Smooth muscle cell (in vitro differentiated cells): ENCODE results near the gene C3orf52. TPM values are rescaled to one million over a fixed set of nuclear protein-coding genes. Genes with fewer than 3 reads are reported as not detected.

Source experiments
- DNase-seq: peaks from one replicate; lab custom pipeline; 2025; ENCODE audit not compliant: unreplicated experiment; lab: John Stamatoyannopoulos, UW
- H2AFZ ChIP-seq: fragments of 200-600 bp; sonication (generic); 2 replicates; pipeline ENCODE4 v1.6.0; 2016; ENCODE audit warnings: antibody characterized with exemption, low read depth, mild to moderate bottlenecking
- H3F3A ChIP-seq: fragments of 200-600 bp; sonication (generic); 2 replicates; pipeline ENCODE4 v1.6.0; 2017; ENCODE audit warnings: antibody characterized with exemption, low read depth
- H3K27ac ChIP-seq: fragments of 200-600 bp; sonication (generic); 2 replicates; pipeline ENCODE4 v1.5.1; 2016; ENCODE audit warnings: low read depth, mild to moderate bottlenecking
- H3K27me3 ChIP-seq: fragments of 200-600 bp; sonication (generic); 2 replicates; pipeline ENCODE4 v1.6.1; 2016; ENCODE audit warnings: low read depth, mild to moderate bottlenecking
- H3K36me3 ChIP-seq: fragments of 200-600 bp; sonication (generic); 2 replicates; pipeline ENCODE4 v1.5.1; 2016; ENCODE audit warnings: low read depth
- H3K4me1 ChIP-seq: fragments of 200-600 bp; sonication (generic); 2 replicates; pipeline ENCODE4 v1.5.1; 2016; ENCODE audit warnings: low read depth
- H3K4me2 ChIP-seq: fragments of 200-600 bp; sonication (generic); 2 replicates; pipeline ENCODE4 v1.6.0; 2016; ENCODE audit warnings: mild to moderate bottlenecking
- H3K4me3 ChIP-seq: fragments of 200-600 bp; sonication (generic); 2 replicates; pipeline ENCODE4 v1.5.1; 2016; ENCODE audit warnings: mild to moderate bottlenecking
- H3K79me2 ChIP-seq: fragments of 200-600 bp; sonication (generic); 2 replicates; pipeline ENCODE4 v1.6.0; 2016; ENCODE audit warnings: low read depth, mild to moderate bottlenecking
- H3K9ac ChIP-seq: fragments of 200-600 bp; sonication (generic); 2 replicates; pipeline ENCODE4 v1.6.0; 2016; ENCODE audit warnings: low read depth
- H3K9me3 ChIP-seq: fragments of 200-600 bp; sonication (generic); replicated peaks from 2 replicates; pipeline ENCODE4 v1.5.1; 2016; ENCODE audit warnings: low read depth
- H4K20me1 ChIP-seq: fragments of 200-600 bp; sonication (generic); 2 replicates; pipeline ENCODE4 v1.6.0; 2016; ENCODE audit warnings: low read depth
- WGBS: methylation state at CpG from one replicate; pipeline ENCODE4 v1.1.7; 2016; ENCODE audit warnings: low lambda C conversion rate; 5-methylcytosine and 5-hydroxymethylcytosine counted together
- polyA plus RNA-seq: library from polyadenylated mRNA; unstranded; fragments of >200 nt; fragmentation: Nextera tagmentation; extraction: Ambion mirVana; gene quantifications from 2 replicates; pipeline ENCODE4 v1.2.1, GENCODE V29; 2016
- total RNA-seq: library from RNA; depleted of rRNA; stranded (reverse); fragments of >200 nt; gene quantifications from 2 replicates; pipeline ENCODE4 v1.2.3, GENCODE V29; 2014
- TF ChIP-seq, protein P1 (sequence below): fragments of 200-600 bp; sonication (generic); IDR thresholded peaks from 2 replicates; pipeline ENCODE4 v1.5.1; 2017; ENCODE audit warnings: borderline replicate concordance, mild to moderate bottlenecking, antibody characterized with exemption; ENCODE audit not compliant: insufficient read depth, poor library complexity, severe bottlenecking

C3orf52 gene
- total and polyA plus RNA-seq, 2 experiments from 2014 or later = 4.0 to 10.2 TPM

DNA sequence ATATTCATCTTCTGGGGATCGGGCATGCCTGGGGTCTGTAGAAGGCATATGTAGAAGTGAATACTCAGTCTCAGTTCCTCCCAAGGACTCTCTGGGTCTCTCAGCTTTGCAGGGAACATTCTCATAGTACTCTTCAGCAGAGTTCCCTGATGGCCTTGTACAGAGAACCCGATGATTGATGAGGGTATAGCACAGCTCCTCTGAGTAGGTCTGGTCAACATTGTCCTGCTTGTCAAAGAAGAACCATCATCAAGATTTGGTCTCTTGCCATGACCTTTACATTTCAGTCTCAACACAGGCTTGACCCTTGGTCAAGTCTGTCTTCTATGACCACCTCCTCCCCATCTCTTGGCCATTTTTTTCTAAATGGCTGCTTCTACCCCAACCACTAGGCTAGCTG, 37.4 kb downstream of the C3orf52 start:
- TF ChIP-seq, protein P1, sequence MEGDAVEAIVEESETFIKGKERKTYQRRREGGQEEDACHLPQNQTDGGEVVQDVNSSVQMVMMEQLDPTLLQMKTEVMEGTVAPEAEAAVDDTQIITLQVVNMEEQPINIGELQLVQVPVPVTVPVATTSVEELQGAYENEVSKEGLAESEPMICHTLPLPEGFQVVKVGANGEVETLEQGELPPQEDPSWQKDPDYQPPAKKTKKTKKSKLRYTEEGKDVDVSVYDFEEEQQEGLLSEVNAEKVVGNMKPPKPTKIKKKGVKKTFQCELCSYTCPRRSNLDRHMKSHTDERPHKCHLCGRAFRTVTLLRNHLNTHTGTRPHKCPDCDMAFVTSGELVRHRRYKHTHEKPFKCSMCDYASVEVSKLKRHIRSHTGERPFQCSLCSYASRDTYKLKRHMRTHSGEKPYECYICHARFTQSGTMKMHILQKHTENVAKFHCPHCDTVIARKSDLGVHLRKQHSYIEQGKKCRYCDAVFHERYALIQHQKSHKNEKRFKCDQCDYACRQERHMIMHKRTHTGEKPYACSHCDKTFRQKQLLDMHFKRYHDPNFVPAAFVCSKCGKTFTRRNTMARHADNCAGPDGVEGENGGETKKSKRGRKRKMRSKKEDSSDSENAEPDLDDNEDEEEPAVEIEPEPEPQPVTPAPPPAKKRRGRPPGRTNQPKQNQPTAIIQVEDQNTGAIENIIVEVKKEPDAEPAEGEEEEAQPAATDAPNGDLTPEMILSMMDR = no peak
- H3K9ac ChIP-seq = no peak overlapping the region
- H3K79me2 ChIP-seq = no peaks in the 10 kb centered on the region
- no peak overlapping the region for H3K4me2 ChIP-seq
- H3K4me3 ChIP-seq = no peak overlapping the region
- no peaks in the 10 kb centered on the region for H3K27me3 ChIP-seq
- no peak overlapping the region for H3K27ac ChIP-seq
- DNase-seq = no peak
- H3F3A ChIP-seq = no peaks in the 10 kb centered on the region
- H3K4me1 ChIP-seq = peaks cover 29% of the 10 kb centered on the region
- no peaks in the 10 kb centered on the region for H3K36me3 ChIP-seq
- no peaks in the 10 kb centered on the region for H3K9me3 ChIP-seq
- 98% methylated on average over 2 of the region's 2 CpGs for WGBS
- H2AFZ ChIP-seq = no peak overlapping the region
- no peaks in the 10 kb centered on the region for H4K20me1 ChIP-seq

DNA sequence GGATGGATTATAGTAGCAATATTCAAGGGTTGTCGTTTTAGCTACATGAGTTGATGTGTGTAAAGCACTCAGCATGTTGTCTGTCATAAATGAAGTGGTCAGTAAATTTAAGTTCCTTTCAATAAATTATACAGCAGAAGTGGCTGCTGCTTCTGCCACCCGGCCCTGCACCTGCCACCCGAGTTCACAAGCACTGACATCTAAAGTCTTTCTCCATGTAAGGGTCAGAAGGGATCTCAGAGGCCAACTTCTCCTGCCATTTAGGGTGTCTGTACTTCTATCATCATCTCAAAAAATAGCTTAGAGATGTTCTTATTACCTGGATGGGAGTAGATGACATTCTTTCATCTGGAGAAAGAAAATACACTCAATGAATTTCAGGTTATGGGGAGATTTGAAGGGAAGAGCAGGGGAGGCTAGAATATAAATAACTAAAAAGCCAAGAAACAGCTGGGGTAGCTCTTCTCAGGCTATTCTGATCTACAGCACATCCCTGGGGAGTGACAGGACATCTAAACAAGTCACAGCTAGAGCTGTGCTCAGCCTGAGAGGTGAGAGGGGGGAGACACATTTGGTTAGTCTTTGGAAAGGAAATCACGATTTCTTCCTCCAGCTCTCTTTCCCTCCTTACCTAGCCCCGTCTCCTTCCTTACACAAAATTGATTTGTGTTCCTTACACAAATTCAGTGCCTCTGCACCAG, 38.9 kb downstream of the C3orf52 start:
- Histone ChIP-seq H2AFZ (no peak overlapping the region), H3K36me3 (no peaks in the 10 kb centered on the region), H3K4me1 (peaks cover 30% of the 10 kb centered on the region), H3F3A (no peaks in the 10 kb centered on the region), H3K27me3 (no peaks in the 10 kb centered on the region), H3K79me2 (no peaks in the 10 kb centered on the region), H3K4me2 (no peak overlapping the region), H4K20me1 (no peaks in the 10 kb centered on the region), H3K9ac (no peak overlapping the region), H3K27ac (no peak overlapping the region), H3K9me3 (no peaks in the 10 kb centered on the region), H3K4me3 (no peak overlapping the region)
- WGBS = 89% methylated on average over 5 of the region's 5 CpGs
- TF ChIP-seq, protein P1 = no peak
- no peak for DNase-seq

GRCh38 chr3:112126511-112126911, 40.3 kb downstream of the C3orf52 start:
- Histone ChIP-seq H3K27me3 (no peaks in the 10 kb centered on the region), H3K9me3 (no peaks in the 10 kb centered on the region), H3K4me1 (peaks cover 29% of the 10 kb centered on the region), H3K27ac (no peak overlapping the region), H3K4me2 (no peak overlapping the region), H3K79me2 (no peaks in the 10 kb centered on the region), H4K20me1 (no peaks in the 10 kb centered on the region), H3K9ac (no peak overlapping the region), H3F3A (no peaks in the 10 kb centered on the region), H3K4me3 (no peak overlapping the region), H3K36me3 (no peaks in the 10 kb centered on the region), H2AFZ (no peak overlapping the region)
- TF ChIP-seq, protein P1 = no peak
- 42% methylated on average over 1 of the region's 1 CpG for WGBS
- no peak for DNase-seq
